GM18861 (cell line): Measurements from ENCODE around the gene PPFIA3.
"Not testable (repeated sequence)": the region's sequence is repeated elsewhere in the genome, so short reads cannot be mapped to it uniquely, and the experiment has no call there.

Source experiments
- ATAC-seq: cut with Tn5 transposase; IDR thresholded peaks from one replicate; pipeline ENCODE4 v1.9.1; 2021; ENCODE audit not compliant: unreplicated experiment

PPFIA3 gene

GRCh38 chr19:49123285-49123684 is 3.9 kb downstream of the PPFIA3 start:
- not testable (repeated sequence) for ATAC-seq

DNA sequence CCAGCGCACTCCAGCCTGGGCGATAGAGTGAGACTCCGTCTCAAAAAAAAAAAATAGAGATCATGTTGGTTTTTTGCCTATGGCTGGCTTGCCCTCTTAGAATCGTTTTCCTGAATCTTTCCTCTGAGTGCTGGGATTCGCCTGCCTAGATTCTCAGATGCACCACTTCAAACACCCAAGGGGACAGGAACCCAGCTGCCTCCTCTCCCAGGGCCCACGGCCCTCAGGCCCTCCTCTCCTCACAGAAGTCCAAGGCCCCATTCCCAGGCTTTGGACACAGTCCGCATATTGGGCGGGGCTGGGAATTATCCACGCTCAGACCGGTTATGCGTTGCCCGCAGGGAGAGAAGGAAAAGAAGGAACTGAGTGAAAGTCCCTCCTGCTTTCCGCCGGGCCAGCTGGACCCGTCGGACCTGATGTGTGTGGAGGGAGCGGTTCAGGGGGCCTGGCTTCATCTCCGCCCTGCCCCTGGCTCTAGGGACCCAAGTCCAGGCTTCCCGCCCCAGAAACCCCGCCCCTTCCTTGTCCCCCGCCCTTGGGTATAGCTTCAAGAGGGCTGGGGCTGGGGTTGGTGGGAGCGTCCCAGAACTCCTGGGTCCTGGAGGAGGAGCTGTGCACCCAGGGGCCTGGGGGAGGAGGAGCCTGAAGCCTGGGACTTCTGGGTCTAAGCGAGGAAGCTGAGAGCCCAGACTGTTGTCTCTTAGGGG is 5.8 kb downstream of the PPFIA3 start:
- no peak for ATAC-seq

DNA sequence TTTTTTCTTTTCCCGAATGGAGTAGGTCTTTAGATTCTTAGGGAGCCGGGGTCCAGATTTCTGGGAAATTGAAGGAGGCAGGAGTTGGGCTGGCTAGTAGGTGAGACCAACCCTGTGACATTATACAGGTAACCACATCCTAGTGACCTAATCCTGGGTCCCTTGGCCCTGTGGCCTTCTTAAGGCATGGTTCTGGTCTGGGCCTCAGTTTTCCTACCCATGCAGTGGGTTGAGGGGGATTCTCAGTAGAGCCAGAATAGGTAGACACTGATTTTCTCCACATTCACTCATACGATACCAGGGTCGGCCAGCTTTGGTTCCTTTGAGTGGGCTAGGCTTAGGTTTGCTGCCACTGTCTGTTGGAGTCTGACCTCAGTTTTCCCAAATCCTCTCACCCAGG is 7.2 kb downstream of the PPFIA3 start:
- no peak for ATAC-seq

- ATAC-seq: not testable (repeated sequence)
These were observed 7.9 kb downstream of the PPFIA3 start for GRCh38 chr19:49127225-49127624.

DNA sequence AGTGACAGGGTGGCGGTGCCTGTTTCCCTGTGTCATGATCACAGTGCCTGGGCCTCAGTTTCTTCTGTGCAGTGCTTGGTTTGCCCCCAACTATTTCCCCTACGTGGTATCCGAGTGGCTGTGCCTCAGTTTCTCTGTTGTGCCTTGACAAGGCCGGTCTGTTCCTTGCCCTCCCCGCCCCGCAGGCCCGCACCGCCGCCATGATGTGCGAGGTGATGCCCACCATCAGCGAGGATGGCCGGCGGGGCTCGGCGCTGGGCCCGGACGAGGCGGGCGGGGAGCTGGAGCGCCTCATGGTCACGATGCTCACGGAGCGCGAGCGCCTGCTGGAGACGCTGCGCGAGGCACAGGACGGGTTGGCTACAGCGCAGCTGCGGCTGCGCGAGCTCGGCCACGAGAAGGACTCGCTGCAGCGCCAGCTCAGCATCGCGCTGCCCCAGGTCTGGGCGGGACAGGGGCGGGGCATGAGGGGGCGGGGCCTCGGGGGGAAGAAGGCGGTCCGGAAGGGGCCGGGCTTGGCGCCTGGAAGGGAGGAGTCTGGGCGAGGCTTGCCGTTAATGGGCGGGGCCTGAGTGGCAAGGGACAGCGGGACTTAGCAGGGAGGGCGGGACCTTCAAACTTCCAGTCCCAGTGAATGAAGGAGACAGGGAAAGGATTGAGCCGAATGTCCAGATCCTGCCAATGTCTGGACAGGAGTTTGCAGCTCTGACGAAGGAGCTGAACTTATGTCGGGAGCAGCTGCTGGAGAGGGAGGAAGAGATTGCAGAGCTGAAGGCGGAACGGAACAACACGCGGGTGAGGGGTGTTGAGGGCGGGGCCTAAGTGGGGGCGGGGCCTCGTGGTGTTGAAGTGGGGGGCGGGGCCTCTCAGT is 8.6 kb downstream of the PPFIA3 start:
- peak; percentile 60 for ATAC-seq

GRCh38 chr19:49128545-49129237 is 9.3 kb downstream of the PPFIA3 start:
- no peak for ATAC-seq

DNA sequence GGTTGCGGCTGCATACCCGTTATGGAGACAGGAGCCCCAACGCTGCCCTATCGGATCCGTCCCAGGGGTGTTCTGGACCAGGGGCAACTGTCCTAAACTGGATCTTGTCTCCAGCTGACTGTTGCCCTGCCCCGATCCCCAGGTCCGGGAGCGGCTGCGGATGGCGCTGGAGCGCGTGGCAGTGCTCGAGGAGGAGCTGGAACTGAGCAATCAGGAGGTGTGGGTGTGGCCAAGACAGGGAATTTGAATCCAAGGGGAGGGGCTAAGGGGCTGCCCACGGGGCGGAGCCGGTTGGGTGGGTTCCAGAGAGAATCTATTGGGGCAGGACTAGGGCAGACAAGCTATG is 9.9 kb downstream of the PPFIA3 start:
- no peak for ATAC-seq

- ATAC-seq: no peak
These were observed 11.0 kb downstream of the PPFIA3 start for GRCh38 chr19:49130325-49130724.

- ATAC-seq: no peak
These were observed 13.7 kb downstream of the PPFIA3 start for GRCh38 chr19:49132974-49133609.

DNA sequence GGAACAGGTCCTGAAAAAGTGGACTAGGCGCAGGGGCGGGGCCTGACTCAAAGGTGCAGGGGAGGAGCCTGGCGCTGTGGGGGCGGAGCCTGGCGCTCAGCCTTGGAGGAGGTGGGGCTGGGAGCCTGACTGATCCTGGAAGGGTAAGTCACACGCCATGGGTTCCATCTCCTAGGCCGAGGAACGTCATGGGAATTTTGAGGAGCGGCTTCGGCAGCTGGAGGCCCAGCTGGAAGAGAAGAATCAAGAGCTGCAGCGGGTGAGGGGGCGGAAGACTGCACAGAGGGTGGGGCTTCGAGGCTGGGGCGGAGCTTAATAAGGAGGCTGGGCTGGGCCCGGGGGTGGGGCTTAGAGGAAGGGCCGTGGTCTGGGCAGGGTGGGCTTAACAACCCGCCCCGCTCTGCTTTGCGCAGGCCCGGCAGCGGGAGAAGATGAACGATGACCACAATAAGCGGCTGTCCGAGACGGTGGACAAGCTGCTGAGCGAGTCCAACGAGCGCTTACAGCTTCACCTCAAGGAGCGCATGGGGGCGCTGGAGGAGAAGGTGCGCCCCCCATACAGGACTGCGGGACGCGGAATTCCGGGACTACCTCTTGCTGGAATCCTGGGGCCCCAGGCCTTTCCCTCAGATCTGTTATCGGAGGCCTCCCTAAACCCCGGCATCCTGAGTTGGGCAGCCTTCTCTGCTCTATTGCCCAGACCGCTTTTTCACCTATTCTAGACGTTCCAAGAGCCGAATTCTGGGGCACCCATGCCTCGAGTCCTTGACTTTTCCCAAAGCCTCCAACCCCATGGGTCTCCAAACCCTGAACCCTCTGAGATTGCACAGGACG is 14.5 kb downstream of the PPFIA3 start:
- ATAC-seq: no peak

- ATAC-seq: no peak
These were observed 16.3 kb downstream of the PPFIA3 start for GRCh38 chr19:49135686-49136085.

- no peak for ATAC-seq
These were observed 17.4 kb downstream of the PPFIA3 start for GRCh38 chr19:49136771-49137171.

DNA sequence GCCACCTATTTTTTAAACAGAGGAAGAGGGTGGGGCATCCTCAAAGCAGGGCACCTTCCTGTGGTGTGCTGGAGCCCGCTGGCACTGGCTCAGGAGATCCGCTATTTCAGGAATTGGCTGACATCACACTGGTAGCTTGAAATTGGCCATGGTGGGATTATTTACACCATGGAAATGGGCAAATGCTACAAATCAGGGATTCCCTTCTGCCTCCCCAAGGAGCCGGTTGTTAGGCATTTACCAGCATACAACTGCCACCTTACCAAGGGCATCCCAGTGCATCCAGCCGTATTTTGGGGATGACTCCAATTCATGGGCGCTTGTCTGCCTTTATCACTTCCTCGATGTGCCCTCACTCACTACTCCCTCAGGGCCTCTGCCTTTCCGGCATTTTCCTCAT is 21.6 kb downstream of the PPFIA3 start:
- no peak for ATAC-seq

DNA sequence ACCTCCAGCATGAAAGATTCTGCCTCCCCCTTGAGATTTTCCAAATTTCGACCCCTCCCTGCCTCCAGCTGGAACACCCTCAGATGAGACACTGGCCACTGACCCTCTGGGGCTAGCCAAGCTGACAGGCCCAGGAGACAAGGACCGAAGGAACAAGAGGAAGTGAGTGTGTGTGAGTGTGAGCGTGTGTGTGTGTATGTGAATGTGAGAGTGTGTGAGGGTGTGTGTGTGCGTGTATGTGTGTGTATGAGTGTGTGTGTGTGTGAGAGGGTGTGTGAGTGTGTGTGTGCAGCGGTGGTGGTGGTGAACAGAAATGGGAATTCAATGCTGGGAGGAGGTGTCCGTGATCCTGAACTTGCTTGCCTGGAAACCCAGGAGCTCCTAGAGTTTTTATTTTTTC is 22.0 kb downstream of the PPFIA3 start:
- ATAC-seq: no peak

GRCh38 chr19:49142866-49143335 is 23.6 kb downstream of the PPFIA3 start:
- peak; percentile 43 for ATAC-seq

DNA sequence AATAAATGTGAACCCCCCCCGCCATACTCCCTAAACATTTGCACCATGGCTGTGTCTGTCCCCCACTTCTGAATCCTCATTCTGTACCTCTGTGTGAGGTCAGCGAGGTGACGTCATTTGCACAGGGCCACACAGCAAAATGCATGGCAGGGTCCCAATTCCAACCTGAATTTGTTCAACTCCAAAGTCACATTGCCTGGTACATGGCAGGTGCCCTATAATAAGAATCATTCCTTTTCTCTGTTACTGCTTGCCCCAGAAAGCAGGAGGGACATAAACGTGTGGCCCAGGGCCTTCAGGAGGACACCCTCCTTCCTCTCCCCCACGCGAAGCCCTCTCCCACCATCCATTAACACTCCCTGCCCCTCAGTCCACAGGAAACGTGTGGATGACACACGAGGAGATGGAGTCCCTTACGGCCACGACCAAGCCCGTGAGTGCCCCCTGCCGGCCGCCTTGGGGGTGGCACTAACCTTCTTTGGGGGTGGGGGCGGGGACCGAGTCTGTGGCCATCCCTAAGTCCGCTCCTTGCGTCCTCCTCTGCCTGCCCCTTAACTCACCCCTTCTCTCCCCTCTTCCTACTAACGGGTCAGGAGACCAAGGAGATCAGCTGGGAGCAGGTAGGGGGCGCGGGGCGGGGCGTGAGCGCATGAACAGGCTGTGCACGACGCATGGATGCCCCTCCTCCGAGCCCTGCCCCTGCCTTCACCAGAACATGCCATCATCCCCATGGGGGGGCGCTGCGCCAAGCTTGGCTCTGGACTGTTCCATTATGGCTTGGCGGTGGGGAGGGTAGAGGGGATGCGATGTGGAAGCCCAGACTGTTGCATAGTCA is 26.4 kb downstream of the PPFIA3 start:
- ATAC-seq: no peak

DNA sequence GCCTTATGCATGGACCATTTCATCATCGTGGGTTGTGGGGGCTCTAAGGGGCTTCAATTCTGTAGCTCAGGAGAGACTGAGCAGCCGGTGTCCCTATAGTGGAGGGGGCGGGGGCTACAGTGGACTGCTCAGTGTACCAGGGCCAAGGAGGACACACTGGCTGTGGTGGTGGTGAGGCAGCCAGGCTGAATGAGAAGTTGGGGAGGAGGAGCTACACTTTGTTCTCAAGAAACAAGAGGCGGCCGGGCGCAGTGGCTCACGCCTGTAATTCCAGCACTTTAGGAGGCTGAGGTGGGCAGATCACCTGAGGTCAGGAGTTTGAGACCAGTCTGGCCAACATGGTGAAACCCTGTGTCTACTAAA is 27.0 kb downstream of the PPFIA3 start:
- ATAC-seq: not testable (repeated sequence)

GRCh38 chr19:49148044-49148682 is 28.8 kb downstream of the PPFIA3 start:
- ATAC-seq: no peak
